Measurements from ENCODE around the gene HSPB8.
A peak's percentile ranks its signal among the peaks of the same experiment; 100 is the strongest.

The HSPB8 gene

GRCh38 chr12:119225454-119225853 lies 46.7 kb downstream of the HSPB8 start:
- no peak overlapping the region for H3K27ac ChIP-seq
- TF ChIP-seq CTCF (IDR thresholded peaks at IDR 0.05) (0 out of 2 replicates have a peak, but pooled peaks have one; percentile 17), ZFX (IDR thresholded peaks at IDR 0.05; ENCODE audit: borderline replicate concordance) (no peak)

- no peak overlapping the region for H3K27ac ChIP-seq
- TF ChIP-seq CTCF (IDR thresholded peaks at IDR 0.05) (no peak), ZFX (IDR thresholded peaks at IDR 0.05; ENCODE audit: borderline replicate concordance) (no peak)
Observed at GRCh38 chr12:119227292-119227691, 48.6 kb downstream of the HSPB8 start.

DNA sequence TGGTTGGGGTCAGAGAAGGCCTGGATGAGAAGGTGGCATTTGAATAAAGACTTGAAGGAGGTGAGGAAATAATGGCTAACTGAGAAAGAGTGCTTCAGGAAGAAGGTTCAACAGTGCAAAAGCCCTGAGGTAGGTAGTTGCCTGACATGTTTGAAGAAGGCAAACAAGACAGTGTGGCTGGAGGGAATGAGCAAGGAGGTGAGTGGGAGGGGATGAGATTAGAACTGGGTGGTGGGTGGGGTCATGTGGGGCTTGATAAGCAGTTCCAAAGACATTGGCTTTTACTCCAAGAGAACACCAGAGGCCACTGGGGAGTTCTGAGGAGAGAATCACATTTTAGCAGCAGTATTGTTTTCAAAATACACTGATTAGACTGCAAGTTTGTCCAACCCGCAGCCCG lies 50.5 kb downstream of the HSPB8 start:
- TF ChIP-seq ZFX (IDR thresholded peaks at IDR 0.05; ENCODE audit: borderline replicate concordance) (no peak), CTCF (IDR thresholded peaks at IDR 0.05) (no peak)
- no peak overlapping the region for H3K27ac ChIP-seq

DNA sequence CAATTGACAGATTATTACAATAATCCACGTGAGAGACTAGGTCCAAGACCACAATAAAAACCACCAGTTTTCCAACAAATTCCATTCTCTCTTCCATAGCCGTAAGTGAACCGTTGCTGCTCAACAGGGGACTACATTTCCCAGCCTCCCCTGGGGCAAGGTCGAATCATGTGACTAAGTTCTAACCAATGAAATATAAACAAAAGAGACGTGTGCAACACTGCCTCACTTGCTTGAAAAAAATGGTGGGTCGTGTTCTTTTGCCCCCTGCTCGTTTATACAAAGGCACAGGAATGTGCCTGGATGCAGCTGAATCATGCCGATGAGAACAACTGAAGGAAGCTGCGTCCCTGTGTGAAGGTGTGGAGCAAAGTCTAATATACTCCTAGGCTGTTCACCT lies 51.1 kb downstream of the HSPB8 start:
- TF ChIP-seq CTCF (IDR thresholded peaks at IDR 0.05) (no peak), ZFX (IDR thresholded peaks at IDR 0.05; ENCODE audit: borderline replicate concordance) (no peak)
- H3K27ac ChIP-seq: no peak overlapping the region

DNA sequence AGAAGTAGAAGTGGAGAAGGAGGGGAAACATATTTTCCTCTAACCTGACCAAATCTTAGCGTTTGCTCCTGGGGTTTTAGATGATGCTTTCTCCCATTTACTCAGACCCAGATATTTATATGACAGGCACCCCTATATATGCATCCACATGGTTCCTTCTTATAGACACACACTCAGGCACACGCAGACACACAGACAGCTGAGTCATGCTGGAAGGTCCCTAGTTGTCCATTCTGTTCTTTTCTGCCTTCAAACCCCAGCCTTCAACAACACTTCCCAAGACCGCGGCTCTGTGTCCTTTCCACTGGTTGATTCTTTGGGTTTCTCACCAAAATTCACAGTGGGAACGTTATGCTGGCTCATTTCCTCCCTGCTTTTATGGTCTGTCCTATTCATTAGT lies 52.1 kb downstream of the HSPB8 start:
- no peak for TF ChIP-seq ZFX (IDR thresholded peaks at IDR 0.05; ENCODE audit: borderline replicate concordance)
- TF ChIP-seq CTCF (IDR thresholded peaks at IDR 0.05): no peak
- no peak overlapping the region for H3K27ac ChIP-seq

DNA sequence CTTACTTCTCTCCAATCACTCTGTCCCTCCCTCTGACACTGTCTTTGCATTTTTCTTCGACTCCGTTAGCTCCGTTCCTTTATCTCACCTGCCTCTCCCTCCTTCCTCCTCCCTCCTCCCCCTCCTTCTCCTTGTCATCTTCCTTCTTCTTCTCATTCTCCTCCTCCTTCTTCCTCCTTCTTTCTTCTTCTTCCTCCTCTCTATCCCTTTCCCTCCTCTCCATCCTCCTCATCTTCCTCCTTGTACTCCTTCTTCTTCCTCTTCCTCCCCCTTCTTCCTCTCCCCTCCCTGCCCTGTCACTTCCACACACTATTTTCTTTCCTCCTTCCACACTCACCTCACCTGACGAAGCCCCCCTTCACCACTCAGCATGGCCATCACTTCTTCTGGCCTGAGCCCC lies 53.0 kb downstream of the HSPB8 start:
- no peak overlapping the region for H3K27ac ChIP-seq
- TF ChIP-seq CTCF (IDR thresholded peaks at IDR 0.05): no peak
- TF ChIP-seq ZFX (IDR thresholded peaks at IDR 0.05; ENCODE audit: borderline replicate concordance): no peak

DNA sequence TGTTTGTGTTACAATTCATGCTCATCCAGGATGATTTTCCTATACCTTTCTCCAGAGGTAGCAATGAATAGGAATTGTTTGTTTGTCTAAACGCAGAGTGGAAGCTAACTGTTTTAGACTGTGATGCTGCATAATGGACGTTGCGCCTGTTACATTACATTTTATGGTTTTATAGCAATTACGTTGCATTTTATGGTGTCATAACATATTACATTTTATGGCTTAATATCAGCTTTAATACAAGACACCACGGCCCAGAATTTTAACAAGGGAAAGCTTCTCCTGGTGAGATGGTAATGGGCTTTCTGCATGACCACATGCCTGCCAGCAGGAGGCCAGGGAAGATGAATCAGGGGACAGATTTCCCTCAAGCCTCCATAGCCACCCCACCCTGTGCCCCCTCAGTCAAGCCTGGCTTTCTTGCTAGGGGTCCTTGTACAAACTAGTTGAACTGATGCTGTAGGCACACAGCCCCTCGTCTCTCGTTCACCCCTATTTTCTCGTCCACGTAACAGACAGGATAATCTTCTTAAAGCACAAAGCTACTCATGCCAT lies 56.5 kb downstream of the HSPB8 start:
- no peak overlapping the region for H3K27ac ChIP-seq
- TF ChIP-seq ZFX (IDR thresholded peaks at IDR 0.05; ENCODE audit: borderline replicate concordance): no peak
- peak; percentile 52 for TF ChIP-seq CTCF (IDR thresholded peaks at IDR 0.05)
